ENCODE results near the gene NDUFV1.
"Not testable (repeated sequence)": the region's sequence is repeated elsewhere in the genome, so short reads cannot be mapped to it uniquely, and the experiment has no call there.

DNA sequence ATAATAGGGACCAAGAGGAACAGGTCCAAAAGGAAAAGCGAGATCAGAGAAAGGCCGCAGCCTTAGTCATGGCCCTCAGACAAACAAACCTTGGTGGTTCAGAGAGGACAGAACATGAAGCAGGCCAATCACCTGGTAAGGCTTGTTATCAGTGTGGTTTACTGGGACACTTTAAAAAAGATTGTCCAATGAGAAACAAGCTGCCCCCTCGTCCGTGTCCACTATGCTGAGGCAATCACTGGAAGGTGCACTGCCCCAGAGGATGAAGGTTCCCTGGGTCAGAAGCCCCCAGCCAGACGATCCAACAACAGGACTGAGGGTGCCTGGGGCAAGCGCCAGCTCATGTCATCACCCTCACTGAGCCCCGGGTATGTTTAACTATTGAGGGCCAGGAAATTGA is 16.2 kb downstream of the NDUFV1 start:
- TF ChIP-seq TAF1 (IDR thresholded peaks at IDR 0.05; ENCODE audit: borderline replicate concordance, low read depth, low read length); POLR2AphosphoS5 (IDR thresholded peaks at IDR 0.05; ENCODE audit: low read depth, low read length); EP300 (IDR thresholded peaks at IDR 0.05; ENCODE audit: borderline replicate concordance in 1 of 2, low read depth in 1 of 2, low read length in 1 of 2); FOSL2 (IDR thresholded peaks at IDR 0.05; ENCODE audit: borderline replicate concordance, low read depth): not testable (repeated sequence)
- TF ChIP-seq, protein P1, sequence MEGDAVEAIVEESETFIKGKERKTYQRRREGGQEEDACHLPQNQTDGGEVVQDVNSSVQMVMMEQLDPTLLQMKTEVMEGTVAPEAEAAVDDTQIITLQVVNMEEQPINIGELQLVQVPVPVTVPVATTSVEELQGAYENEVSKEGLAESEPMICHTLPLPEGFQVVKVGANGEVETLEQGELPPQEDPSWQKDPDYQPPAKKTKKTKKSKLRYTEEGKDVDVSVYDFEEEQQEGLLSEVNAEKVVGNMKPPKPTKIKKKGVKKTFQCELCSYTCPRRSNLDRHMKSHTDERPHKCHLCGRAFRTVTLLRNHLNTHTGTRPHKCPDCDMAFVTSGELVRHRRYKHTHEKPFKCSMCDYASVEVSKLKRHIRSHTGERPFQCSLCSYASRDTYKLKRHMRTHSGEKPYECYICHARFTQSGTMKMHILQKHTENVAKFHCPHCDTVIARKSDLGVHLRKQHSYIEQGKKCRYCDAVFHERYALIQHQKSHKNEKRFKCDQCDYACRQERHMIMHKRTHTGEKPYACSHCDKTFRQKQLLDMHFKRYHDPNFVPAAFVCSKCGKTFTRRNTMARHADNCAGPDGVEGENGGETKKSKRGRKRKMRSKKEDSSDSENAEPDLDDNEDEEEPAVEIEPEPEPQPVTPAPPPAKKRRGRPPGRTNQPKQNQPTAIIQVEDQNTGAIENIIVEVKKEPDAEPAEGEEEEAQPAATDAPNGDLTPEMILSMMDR (IDR thresholded peaks at IDR 0.05): not testable (repeated sequence)
- TF ChIP-seq, protein P2, sequence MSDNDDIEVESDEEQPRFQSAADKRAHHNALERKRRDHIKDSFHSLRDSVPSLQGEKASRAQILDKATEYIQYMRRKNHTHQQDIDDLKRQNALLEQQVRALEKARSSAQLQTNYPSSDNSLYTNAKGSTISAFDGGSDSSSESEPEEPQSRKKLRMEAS (IDR thresholded peaks at IDR 0.05; ENCODE audit: low read depth): not testable (repeated sequence)
